Left ventricle myocardium inferior (tissue), 1 donor: ENCODE data around the gene IRF5. TPM values are rescaled to one million over a fixed set of nuclear protein-coding genes. Genes with fewer than 3 reads are reported as not detected.

Experiments used
- DNase-seq: peaks from one replicate; pipeline ENCODE4 v3.0.0-alpha.2; 2020
- H3K27ac ChIP-seq: fragments of 200-600 bp; replicated peaks from 2 replicates; pipeline ENCODE4 v1.8.0; 2021
- H3K27me3 ChIP-seq: fragments of 200-600 bp; 2 replicates; pipeline ENCODE4 v1.8.0; 2021; ENCODE audit warnings: low read depth
- H3K36me3 ChIP-seq: fragments of 200-600 bp; 2 replicates; pipeline ENCODE4 v1.8.0; 2021
- H3K4me1 ChIP-seq: fragments of 200-600 bp; 2 replicates; pipeline ENCODE4 v1.8.0; 2021
- H3K4me3 ChIP-seq: fragments of 200-600 bp; 2 replicates; pipeline ENCODE4 v1.8.0; 2021; ENCODE audit warnings: mild to moderate bottlenecking, moderate library complexity
- H3K9me3 ChIP-seq: fragments of 200-600 bp; replicated peaks from 2 replicates; pipeline ENCODE4 v1.8.0; 2021
- intact Hi-C: fragments of 100-400 bp; cut with micrococcal nuclease; formaldehyde crosslinking; loops from one replicate; pipeline ENCODE4 v1.11.0; 2022
- total RNA-seq: library from RNA; stranded (reverse); fragmentation: NEBNext Ultra II Directional; extraction: Animal tissue kit (Norgen Biotek cat#: 25700); gene quantifications from one replicate; pipeline ENCODE4 v1.2.1, GENCODE V29; 2021
- TF ChIP-seq, protein P1 (sequence below): fragments of 200-600 bp; IDR thresholded peaks from 2 replicates; pipeline ENCODE4 v1.8.0; 2021; ENCODE audit warnings: antibody characterized with exemption, mild to moderate bottlenecking, borderline replicate concordance
- donor health status: DM: no; HTN: yes; CAD: no; lungs with severe emphysema.

Gene IRF5
- total RNA-seq, 1 donor from 2014 or later = 2.2 TPM

GRCh38 chr7:128934361-128935341 is 3.1 kb upstream of the IRF5 start:
- H3K4me3 ChIP-seq = no peak overlapping the region
- DNase-seq = no peak
- H3K36me3 ChIP-seq = no peaks in the 10 kb centered on the region
- H3K9me3 ChIP-seq = no peaks in the 10 kb centered on the region
- TF ChIP-seq, protein P1, sequence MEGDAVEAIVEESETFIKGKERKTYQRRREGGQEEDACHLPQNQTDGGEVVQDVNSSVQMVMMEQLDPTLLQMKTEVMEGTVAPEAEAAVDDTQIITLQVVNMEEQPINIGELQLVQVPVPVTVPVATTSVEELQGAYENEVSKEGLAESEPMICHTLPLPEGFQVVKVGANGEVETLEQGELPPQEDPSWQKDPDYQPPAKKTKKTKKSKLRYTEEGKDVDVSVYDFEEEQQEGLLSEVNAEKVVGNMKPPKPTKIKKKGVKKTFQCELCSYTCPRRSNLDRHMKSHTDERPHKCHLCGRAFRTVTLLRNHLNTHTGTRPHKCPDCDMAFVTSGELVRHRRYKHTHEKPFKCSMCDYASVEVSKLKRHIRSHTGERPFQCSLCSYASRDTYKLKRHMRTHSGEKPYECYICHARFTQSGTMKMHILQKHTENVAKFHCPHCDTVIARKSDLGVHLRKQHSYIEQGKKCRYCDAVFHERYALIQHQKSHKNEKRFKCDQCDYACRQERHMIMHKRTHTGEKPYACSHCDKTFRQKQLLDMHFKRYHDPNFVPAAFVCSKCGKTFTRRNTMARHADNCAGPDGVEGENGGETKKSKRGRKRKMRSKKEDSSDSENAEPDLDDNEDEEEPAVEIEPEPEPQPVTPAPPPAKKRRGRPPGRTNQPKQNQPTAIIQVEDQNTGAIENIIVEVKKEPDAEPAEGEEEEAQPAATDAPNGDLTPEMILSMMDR = no peak
- intact Hi-C loops = no loop called here
- peaks cover 94% of the 10 kb centered on the region for H3K27me3 ChIP-seq
- H3K27ac ChIP-seq = peak overlapping the region; percentile 14
- peaks cover 18% of the 10 kb centered on the region for H3K4me1 ChIP-seq

- peaks cover 18% of the 10 kb centered on the region for H3K4me1 ChIP-seq
- DNase-seq = no peak
- TF ChIP-seq, protein P1 = no peak
- H3K27me3 ChIP-seq = peaks cover 98% of the 10 kb centered on the region
- H3K36me3 ChIP-seq = no peaks in the 10 kb centered on the region
- intact Hi-C loops = no loop called here
- H3K9me3 ChIP-seq = no peaks in the 10 kb centered on the region
- peak overlapping the region; percentile 14 for H3K27ac ChIP-seq
- no peak overlapping the region for H3K4me3 ChIP-seq
Measured at GRCh38 chr7:128935342-128935730, 2.4 kb upstream of the IRF5 start.

DNA sequence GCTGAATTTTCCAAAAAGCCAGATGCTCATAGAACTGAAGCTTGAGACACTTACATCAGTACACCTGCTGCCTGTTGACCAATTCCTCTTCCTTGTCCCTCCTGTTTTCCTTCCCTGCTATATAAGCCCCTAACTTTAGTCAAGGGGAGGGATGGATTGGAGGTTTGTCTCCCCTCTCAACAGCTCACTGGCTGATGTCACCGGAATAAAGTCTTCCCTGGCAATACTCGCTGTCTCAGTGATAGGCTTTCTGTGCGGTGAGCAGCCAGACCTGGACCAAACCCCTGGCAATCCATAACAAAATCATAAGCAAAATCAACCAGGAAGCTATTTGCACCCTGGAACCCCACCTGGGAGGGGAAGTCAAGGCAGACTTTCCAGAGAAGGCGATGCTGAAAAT is 929 bp upstream of the IRF5 start:
- peaks cover 18% of the 10 kb centered on the region for H3K4me1 ChIP-seq

DNA sequence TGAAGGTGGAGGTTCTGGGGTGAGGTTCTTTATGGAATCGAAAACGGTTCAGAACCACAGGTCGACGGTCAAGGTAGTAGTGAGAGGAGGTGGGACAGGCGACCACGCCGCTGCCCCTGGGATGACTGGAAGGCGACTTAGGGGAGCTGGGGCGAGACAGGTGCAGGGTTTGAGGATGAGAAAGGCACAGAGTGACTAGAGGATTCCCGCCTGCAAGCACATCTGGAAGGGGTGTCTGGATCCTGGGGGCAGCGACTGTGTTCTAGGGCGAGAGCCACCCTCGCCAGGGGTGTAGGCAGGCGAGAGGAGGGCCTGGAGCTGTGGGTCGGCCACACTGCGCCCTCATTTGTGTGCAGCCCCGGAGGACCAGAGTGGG is 468 bp upstream of the IRF5 start:
- H3K27me3 ChIP-seq = peaks cover 99% of the 10 kb centered on the region
- H3K27ac ChIP-seq = peak overlapping the region; percentile 60
- TF ChIP-seq, protein P1 = no peak
- H3K36me3 ChIP-seq = no peaks in the 10 kb centered on the region
- no peak for DNase-seq
- peaks cover 18% of the 10 kb centered on the region for H3K4me1 ChIP-seq
- H3K9me3 ChIP-seq = no peaks in the 10 kb centered on the region
- peak overlapping the region; percentile 67 for H3K4me3 ChIP-seq
- intact Hi-C loops = no loop called here

More for the DNA sequence above, 929 bp upstream of the IRF5 start:
- Histone ChIP-seq H3K27me3 (peaks cover 99% of the 10 kb centered on the region), H3K36me3 (no peaks in the 10 kb centered on the region), H3K27ac (no peak overlapping the region), H3K4me3 (no peak overlapping the region), H3K9me3 (no peaks in the 10 kb centered on the region)
- intact Hi-C loops = no loop called here
- TF ChIP-seq, protein P1 = no peak
- no peak for DNase-seq

GRCh38 chr7:128938544-128939074 is 882 bp downstream of the IRF5 start:
- H3K27me3 ChIP-seq = peaks cover 96% of the 10 kb centered on the region
- TF ChIP-seq, protein P1 = no peak
- no peak for DNase-seq
- peak overlapping the region; percentile 67 for H3K4me3 ChIP-seq
- intact Hi-C loops = no loop called here
- H3K36me3 ChIP-seq = no peaks in the 10 kb centered on the region
- H3K4me1 ChIP-seq = peaks cover 18% of the 10 kb centered on the region
- no peaks in the 10 kb centered on the region for H3K9me3 ChIP-seq
- peak overlapping the region; percentile 60 for H3K27ac ChIP-seq
